ENCODE measurements around the gene TGFBRAP1. TPM values are rescaled to one million over a fixed set of nuclear protein-coding genes. Genes with fewer than 3 reads are reported as not detected.

Gene TGFBRAP1
- polyA plus RNA-seq, 4 donors = 6.0 to 13.9 (median 7.8) TPM

DNA sequence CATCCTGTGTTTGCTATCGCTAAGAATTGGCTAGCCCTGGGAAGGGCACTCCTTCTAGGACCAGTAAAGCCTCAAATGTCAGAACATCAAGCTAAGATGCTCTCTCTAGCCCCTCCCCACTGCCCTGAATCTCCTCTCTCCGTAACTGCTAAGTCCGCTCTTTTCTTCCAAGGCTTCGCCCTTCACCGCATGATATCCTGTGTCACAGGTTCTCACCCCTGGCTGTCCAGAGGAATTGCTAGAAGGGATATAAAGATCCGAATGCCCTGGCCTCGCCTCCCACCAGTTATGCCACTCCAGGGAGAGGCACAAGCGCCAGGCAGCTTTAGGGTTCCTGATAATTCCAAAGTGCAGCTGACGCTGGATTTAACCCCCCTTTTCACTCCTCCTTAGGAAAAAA lies 105.1 kb downstream of the TGFBRAP1 start:
- DNase-seq = no peak
- no peak for FAIRE-seq
- no peak overlapping the region for H3K27ac ChIP-seq (ENCODE audit: low read depth in 1 of 3, low read length in 2 of 3)
- peaks cover 0 to 10% (median 0%) of the 10 kb centered on the region in 3 donors for H3K27me3 ChIP-seq (ENCODE audit: control insufficient read depth in 3 of 3, insufficient read depth in 3 of 3, low read length in 3 of 3)
- no peak overlapping the region for H3K4me3 ChIP-seq (ENCODE audit: low read depth in 1 of 3, low read length in 3 of 3)
- no peaks in the 10 kb centered on the region for H3K9me3 ChIP-seq (ENCODE audit: control insufficient read depth in 2 of 2, insufficient read depth in 1 of 2, low read depth in 1 of 2, low read length in 1 of 2)
- no peaks in the 10 kb centered on the region for H3K36me3 ChIP-seq (ENCODE audit: control insufficient read depth in 3 of 3, insufficient read depth in 2 of 3, low read depth in 1 of 3, low read length in 3 of 3)
- 65 to 75% (median 74%) methylated on average over 9 of the region's 9 CpGs for WGBS, 3 donors
- H3K4me1 ChIP-seq (ENCODE audit: control insufficient read depth in 3 of 3, insufficient read depth in 2 of 3, low read depth in 1 of 3, low read length in 2 of 3) = no peaks in the 10 kb centered on the region

DNA sequence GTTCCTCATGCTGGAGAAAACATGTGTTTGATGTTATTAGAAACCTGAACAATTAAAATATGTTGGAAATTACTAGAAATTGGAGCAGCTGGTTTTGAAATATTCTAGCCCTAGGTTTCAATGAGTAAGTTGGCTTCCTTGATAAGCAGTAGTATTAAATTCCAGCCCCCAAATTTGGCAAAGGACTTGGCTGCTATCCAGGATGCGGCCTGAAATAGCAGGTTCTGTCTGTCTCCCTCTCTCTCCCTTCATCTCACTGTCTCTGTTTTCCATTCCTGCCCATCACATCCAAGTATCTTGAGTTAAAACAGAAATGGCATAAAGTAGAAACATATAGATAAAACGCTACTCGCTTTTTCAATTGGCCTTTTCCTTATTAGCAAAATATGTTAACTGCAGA lies 108.9 kb downstream of the TGFBRAP1 start:
- no peaks in the 10 kb centered on the region for H3K9me3 ChIP-seq (ENCODE audit: control insufficient read depth in 2 of 2, insufficient read depth in 1 of 2, low read depth in 1 of 2, low read length in 1 of 2)
- WGBS, 3 donors = 68 to 93% (median 88%) methylated on average over 3 of the region's 3 CpGs
- H3K4me1 ChIP-seq (ENCODE audit: control insufficient read depth in 3 of 3, insufficient read depth in 2 of 3, low read depth in 1 of 3, low read length in 2 of 3) = no peaks in the 10 kb centered on the region
- H3K27me3 ChIP-seq (ENCODE audit: control insufficient read depth in 3 of 3, insufficient read depth in 3 of 3, low read length in 3 of 3) = peaks cover 0 to 10% (median 0%) of the 10 kb centered on the region in 3 donors
- H3K36me3 ChIP-seq (ENCODE audit: control insufficient read depth in 3 of 3, insufficient read depth in 2 of 3, low read depth in 1 of 3, low read length in 3 of 3) = no peaks in the 10 kb centered on the region
- FAIRE-seq = no peak
- no peak overlapping the region for H3K4me3 ChIP-seq (ENCODE audit: low read depth in 1 of 3, low read length in 3 of 3)
- no peak overlapping the region for H3K27ac ChIP-seq (ENCODE audit: low read depth in 1 of 3, low read length in 2 of 3)
- DNase-seq = no peak

DNA sequence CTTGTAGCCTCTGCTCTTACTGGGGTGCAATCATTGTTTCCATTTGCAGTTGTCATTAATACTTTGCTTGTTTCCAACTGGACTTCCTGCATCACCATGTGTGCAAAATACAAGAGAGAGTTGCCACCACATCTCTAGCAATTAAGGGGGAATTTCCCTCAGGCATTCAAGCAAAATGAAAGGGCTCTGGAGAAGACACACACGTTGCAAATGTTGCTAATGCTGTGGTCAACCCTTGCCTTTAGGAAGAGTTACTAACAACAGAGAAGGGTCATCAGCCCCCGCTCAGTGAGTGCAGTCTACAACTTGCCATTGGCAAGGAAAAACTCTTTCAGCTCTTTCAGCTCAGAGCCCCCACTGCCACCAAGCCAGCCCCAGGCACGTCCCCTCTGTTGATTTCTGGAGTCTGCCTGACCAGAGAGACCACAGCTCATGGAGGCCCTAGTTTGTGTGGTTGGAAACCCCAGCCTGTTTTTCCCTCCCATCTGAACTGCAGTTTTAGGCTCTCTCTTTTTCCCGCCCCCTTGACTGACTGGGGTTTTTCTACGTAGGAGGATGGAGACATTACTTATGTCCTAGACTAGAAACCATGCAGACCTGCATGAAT lies 113.8 kb downstream of the TGFBRAP1 start:
- H3K4me1 ChIP-seq (ENCODE audit: control insufficient read depth in 3 of 3, insufficient read depth in 2 of 3, low read depth in 1 of 3, low read length in 2 of 3) = no peaks in the 10 kb centered on the region
- no peak for DNase-seq

More for the DNA sequence above, 113.8 kb downstream of the TGFBRAP1 start:
- H3K4me3 ChIP-seq (ENCODE audit: low read depth in 1 of 3, low read length in 3 of 3) = no peak overlapping the region
- H3K27ac ChIP-seq (ENCODE audit: low read depth in 1 of 3, low read length in 2 of 3) = no peak overlapping the region
- FAIRE-seq = no peak
- WGBS, 3 donors = 50 to 64% (median 57%) methylated on average over 5 of the region's 5 CpGs
- H3K36me3 ChIP-seq (ENCODE audit: control insufficient read depth in 3 of 3, insufficient read depth in 2 of 3, low read depth in 1 of 3, low read length in 3 of 3) = no peaks in the 10 kb centered on the region
- no peaks in the 10 kb centered on the region for H3K9me3 ChIP-seq (ENCODE audit: control insufficient read depth in 2 of 2, insufficient read depth in 1 of 2, low read depth in 1 of 2, low read length in 1 of 2)
- H3K27me3 ChIP-seq (ENCODE audit: control insufficient read depth in 3 of 3, insufficient read depth in 3 of 3, low read length in 3 of 3) = no peaks in the 10 kb centered on the region

Other genes with a start within 250 kb of the TGFBRAP1 start
- under 1 TPM in 2 of 4 donors, not detected in 2; 0.04 to 0.12 TPM for gene GPR45, start 88.0 kb downstream of the TGFBRAP1 start, polyA plus RNA-seq
- 10 to 100 TPM in 1 of 4 donors, 1 to 10 TPM in 3; 6.9 to 20.5 (median 8.2) TPM for gene C2orf49, start 7.8 kb upstream of the TGFBRAP1 start, polyA plus RNA-seq
- 100 to 1,000 TPM in 2 of 4 donors, 10 to 100 TPM in 2; 22.3 to 150 (median 75.5) TPM for gene FHL2, start 69.3 kb upstream of the TGFBRAP1 start, polyA plus RNA-seq